ENCODE results near the gene VDAC2.

VDAC2 gene

GRCh38 chr10:75240329-75241076 is 29.9 kb downstream of the VDAC2 start:
- TF ChIP-seq CTCF (IDR thresholded peaks at IDR 0.05; ENCODE audit: low read depth, low read length, missing control alignments) = no peak
- no peak overlapping the region for H3K4me3 ChIP-seq (ENCODE audit: low read depth, low read length)
- no peak for DNase-seq (ENCODE audit: low read depth)
- in situ Hi-C loops (cut with HindIII; ENCODE audit: low sequenced_read_pairs) = no loop called here

GRCh38 chr10:75243426-75243825 is 32.8 kb downstream of the VDAC2 start:
- in situ Hi-C loops (cut with HindIII; ENCODE audit: low sequenced_read_pairs) = no loop called here
- no peak for DNase-seq (ENCODE audit: low read depth)
- TF ChIP-seq CTCF (IDR thresholded peaks at IDR 0.05; ENCODE audit: low read depth, low read length, missing control alignments) = no peak
- no peak overlapping the region for H3K4me3 ChIP-seq (ENCODE audit: low read depth, low read length)

- no peak for TF ChIP-seq CTCF (IDR thresholded peaks at IDR 0.05; ENCODE audit: low read depth, low read length, missing control alignments)
- H3K4me3 ChIP-seq (ENCODE audit: low read depth, low read length) = no peak overlapping the region
- in situ Hi-C loops (cut with HindIII; ENCODE audit: low sequenced_read_pairs) = no loop called here
- DNase-seq (ENCODE audit: low read depth) = no peak
These were observed 34.1 kb downstream of the VDAC2 start for GRCh38 chr10:75244487-75245353.

- in situ Hi-C loops (cut with HindIII; ENCODE audit: low sequenced_read_pairs) = no loop called here
These were observed 35.0 kb downstream of the VDAC2 start for GRCh38 chr10:75245354-75246250.

GRCh38 chr10:75246506-75246905 is 35.9 kb downstream of the VDAC2 start:
- no peak overlapping the region for H3K4me3 ChIP-seq (ENCODE audit: low read depth, low read length)
- no peak for TF ChIP-seq CTCF (IDR thresholded peaks at IDR 0.05; ENCODE audit: low read depth, low read length, missing control alignments)
- in situ Hi-C loops (cut with HindIII; ENCODE audit: low sequenced_read_pairs) = no loop called here
- no peak for DNase-seq (ENCODE audit: low read depth)

More at GRCh38 chr10:75245354-75246250, 35.0 kb downstream of the VDAC2 start:
- H3K4me3 ChIP-seq (ENCODE audit: low read depth, low read length) = no peak overlapping the region
- no peak for TF ChIP-seq CTCF (IDR thresholded peaks at IDR 0.05; ENCODE audit: low read depth, low read length, missing control alignments)
- no peak for DNase-seq (ENCODE audit: low read depth)

- no peak overlapping the region for H3K4me3 ChIP-seq (ENCODE audit: low read depth, low read length)
- no peak for DNase-seq (ENCODE audit: low read depth)
- no peak for TF ChIP-seq CTCF (IDR thresholded peaks at IDR 0.05; ENCODE audit: low read depth, low read length, missing control alignments)
- in situ Hi-C loops (cut with HindIII; ENCODE audit: low sequenced_read_pairs) = no loop called here
These were observed 37.2 kb downstream of the VDAC2 start for GRCh38 chr10:75247797-75248196.
